HTR-8/SVneo (cell line): ENCODE measurements around the gene ZDHHC24.
A peak's percentile ranks its signal among the peaks of the same experiment; 100 is the strongest.

Source experiments
- DNase-seq: peaks from one replicate; pipeline ENCODE4 v3.0.0; 2011; ENCODE audit warnings: low spot score, mixed read lengths; ENCODE audit not compliant: insufficient read length
- FAIRE-seq: peaks from 2 replicates; lab custom pipeline; 2011; peaks lifted over from hg19 to GRCh38; lab: Jason Lieb, UNC

Gene ZDHHC24

DNA sequence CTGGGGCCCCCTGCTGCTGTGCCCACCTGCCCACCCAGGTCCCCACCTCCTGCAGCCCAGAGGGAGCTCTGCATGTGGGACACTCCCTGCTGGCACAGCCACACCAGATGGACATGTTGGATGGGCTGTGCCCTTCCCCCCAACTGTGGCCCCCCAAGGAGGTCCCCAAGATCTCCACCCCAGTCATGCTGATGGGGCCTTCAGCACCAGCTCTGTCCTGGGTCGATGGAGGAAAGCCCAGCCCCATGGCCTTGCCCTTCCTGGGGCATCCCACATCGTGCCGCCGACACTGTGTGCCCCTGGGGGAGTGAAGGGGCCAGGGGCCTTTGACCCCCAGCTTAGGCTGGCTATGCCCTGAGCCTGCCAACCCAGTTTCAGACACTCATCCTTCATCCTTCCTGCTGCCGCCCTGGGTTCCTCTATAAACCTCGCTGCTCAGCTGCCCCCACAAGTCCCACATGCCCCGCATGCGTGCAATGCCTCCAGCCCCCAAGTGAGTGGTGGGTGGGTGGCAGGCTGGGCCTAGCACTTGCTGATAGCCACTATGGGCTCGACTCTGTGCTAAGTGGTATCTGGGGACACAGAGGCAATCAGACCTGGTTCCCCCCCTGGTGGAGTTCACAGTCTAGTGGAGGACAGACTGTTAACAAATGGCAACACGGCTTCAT is 69.5 kb downstream of the ZDHHC24 start:
- FAIRE-seq (no peak), DNase-seq (no peak)

DNA sequence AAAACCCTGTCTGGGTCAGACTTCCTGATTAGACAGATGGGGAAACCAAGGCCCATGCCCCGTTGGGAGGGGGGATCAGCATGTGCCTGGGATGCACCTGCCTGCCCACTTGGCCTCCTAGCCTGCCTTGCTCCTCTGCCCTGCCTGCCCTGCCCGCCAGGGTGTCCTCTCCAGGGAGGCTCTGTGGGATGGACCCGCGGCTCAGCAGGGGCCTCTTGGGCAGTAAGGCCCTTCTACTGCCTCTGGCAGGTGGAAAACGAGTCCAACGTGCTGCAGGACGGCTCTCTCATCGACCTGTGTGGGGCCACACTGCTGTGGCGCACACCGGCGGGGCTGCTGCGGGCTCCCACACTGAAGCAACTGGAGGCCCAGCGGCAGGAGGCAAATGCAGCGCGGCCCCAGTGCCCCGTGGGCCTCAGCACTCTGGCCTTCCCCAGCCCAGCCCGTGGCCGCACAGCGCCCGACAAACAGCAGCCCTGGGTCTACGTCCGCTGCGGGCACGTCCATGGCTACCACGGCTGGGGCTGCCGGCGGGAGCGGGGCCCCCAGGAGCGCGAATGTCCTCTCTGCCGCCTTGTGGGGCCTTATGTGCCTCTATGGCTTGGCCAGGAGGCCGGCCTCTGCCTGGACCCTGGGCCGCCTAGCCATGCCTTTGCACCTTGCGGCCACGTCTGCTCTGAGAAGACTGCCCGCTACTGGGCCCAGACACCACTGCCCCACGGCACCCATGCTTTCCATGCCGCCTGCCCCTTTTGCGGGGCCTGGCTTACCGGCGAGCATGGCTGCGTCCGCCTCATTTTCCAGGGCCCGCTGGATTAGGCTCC is 70.3 kb downstream of the ZDHHC24 start:
- FAIRE-seq = no peak
- no peak for DNase-seq

DNA sequence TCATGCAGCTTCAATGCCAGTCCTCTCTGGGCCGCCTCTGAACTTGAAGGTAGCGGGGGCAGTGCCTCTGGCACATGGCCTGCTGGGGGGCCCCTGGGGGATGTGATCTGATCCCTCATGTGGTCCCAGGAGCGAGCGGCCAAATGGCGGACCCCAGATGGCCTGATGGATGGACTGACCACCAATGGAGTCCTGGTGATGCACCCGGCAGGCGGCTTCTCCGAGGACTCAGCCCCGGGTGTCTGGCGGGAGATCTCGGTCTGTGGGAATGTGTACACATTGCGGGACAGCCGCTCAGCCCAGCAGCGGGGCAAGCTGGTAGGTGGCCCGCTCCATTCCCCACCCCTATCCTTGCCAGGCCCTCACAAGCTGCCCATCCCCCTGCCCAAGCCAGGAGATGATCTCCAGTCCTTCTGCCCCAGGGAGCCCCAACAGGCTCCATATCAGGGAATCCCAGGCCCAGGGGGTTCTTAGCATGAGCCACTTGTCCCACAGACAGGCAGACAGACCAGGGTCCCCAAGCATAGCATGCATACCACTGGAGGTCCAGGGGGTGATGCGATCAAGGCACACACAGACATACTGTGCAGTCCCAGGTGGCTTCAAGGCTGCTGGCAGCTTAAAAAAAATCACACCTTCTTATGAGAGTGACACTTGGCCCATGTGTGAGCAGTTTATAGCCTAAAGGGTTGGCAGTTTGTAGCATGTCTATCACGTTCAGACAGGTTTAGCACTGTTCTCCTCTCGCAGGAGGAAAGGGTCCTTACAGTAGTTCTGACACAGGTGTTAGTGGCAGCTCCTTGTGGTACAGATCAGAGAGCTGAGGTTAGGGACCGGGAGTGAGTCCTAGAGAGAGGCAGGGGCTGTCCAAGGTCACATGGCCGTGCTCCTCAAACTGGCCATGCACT is 72.0 kb downstream of the ZDHHC24 start:
- DNase-seq = no peak

DNA sequence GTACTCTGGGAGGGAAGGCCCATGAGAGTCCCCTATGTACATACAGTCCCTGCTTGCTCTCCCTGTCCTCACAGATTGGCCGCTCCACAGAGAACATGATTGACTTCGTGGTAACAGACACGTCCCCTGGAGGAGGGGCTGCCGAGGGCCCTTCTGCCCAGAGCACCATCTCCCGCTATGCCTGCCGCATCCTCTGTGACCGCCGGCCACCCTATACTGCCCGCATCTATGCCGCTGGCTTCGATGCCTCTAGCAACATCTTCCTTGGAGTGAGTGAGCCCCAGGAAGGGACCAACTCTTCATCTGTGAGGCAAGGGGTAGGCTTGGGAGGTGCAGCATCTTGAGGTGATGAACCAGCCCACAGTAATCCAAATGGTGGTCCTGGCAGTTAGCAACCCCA is 72.7 kb downstream of the ZDHHC24 start:
- FAIRE-seq = peak; percentile 16
- no peak for DNase-seq

More for the DNA sequence above, 72.0 kb downstream of the ZDHHC24 start:
- FAIRE-seq = peak; percentile 13

DNA sequence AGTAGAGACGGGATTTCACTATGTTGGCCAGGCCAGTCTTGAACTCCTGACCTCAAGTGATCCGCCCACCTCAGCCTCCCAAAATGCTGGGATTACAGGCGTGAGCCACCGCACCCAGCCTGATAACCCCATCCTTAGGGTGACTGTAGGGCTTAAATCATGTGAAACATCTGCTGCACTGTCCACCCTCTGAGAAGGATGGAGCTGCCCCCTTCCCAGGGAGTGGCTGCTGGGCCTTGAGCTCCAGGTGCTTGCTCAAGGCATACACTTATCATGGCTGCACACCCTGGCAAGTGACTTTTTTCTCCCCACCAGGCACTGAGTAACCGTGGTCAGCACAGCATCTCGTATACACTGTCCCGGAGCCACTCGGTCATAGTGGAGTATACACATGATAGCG is 73.8 kb downstream of the ZDHHC24 start:
- DNase-seq (no peak), FAIRE-seq (no peak)

DNA sequence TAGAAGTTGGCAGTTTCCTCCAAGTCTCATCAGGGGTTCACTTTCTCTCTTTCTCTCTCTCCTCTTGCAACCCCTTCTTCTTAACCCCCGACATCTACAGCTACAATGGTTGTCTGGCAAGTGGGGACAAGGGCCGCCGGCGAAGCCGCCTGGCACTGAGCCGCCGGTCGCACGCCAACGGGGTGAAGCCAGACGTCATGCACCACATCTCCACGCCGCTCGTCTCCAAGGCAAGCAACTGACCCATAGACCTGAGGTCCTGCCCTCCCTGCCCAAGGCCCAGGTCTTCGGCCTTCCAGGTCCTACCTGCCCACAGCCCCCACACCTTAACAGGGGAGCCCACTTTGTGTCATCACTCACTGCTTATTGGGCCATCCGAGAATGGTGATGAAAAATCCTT is 74.7 kb downstream of the ZDHHC24 start:
- DNase-seq (no peak), FAIRE-seq (peak; percentile 28)
